HG03108 (cell line): Measurements from ENCODE around the gene USP8.
"Not testable (repeated sequence)": the region's sequence is repeated elsewhere in the genome, so short reads cannot be mapped to it uniquely, and the experiment has no call there.

Source experiments
- ATAC-seq: cut with Tn5 transposase; IDR thresholded peaks from one replicate; pipeline ENCODE4 v1.9.1; 2021; ENCODE audit warnings: moderate library complexity; ENCODE audit not compliant: unreplicated experiment

USP8 gene

GRCh38 chr15:50424066-50424890 is at the start of gene USP8:
Gene USP8, plus strand, starts transcription at chr15:50424405. Its CDS starts 14,669 bp downstream, at chr15:50439074.
- peak; percentile 92 for ATAC-seq

- ATAC-seq: peak; percentile 98
Measured at GRCh38 chr15:50377867-50378751, 46.1 kb upstream of the USP8 start.

- no peak for ATAC-seq
Measured at GRCh38 chr15:50378776-50379175, 45.4 kb upstream of the USP8 start.

GRCh38 chr15:50379413-50379812 is 44.8 kb upstream of the USP8 start:
- not testable (repeated sequence) for ATAC-seq

- no peak for ATAC-seq
Measured at GRCh38 chr15:50380089-50380488, 44.1 kb upstream of the USP8 start.

GRCh38 chr15:50381438-50381837 is 42.8 kb upstream of the USP8 start:
- no peak for ATAC-seq

- ATAC-seq: not testable (repeated sequence)
Measured at GRCh38 chr15:50382408-50382807, 41.8 kb upstream of the USP8 start.

GRCh38 chr15:50390554-50391264 is 33.5 kb upstream of the USP8 start:
- ATAC-seq: peak; percentile 83

GRCh38 chr15:50391561-50391960 is 32.6 kb upstream of the USP8 start:
- not testable (repeated sequence) for ATAC-seq

GRCh38 chr15:50411870-50412269 is 12.3 kb upstream of the USP8 start:
- ATAC-seq: no peak

GRCh38 chr15:50414624-50415023 is 9.6 kb upstream of the USP8 start:
- ATAC-seq: no peak

GRCh38 chr15:50415752-50416404 is 8.3 kb upstream of the USP8 start:
- ATAC-seq: no peak

- no peak for ATAC-seq
Measured at GRCh38 chr15:50416890-50417289, 7.3 kb upstream of the USP8 start.

GRCh38 chr15:50418041-50418583 is 6.1 kb upstream of the USP8 start:
- ATAC-seq: no peak

- ATAC-seq: no peak
Measured at GRCh38 chr15:50425219-50425618, 1.0 kb downstream of the USP8 start.

GRCh38 chr15:50425678-50426246 is 1.6 kb downstream of the USP8 start:
- ATAC-seq: not testable (repeated sequence)

GRCh38 chr15:50426428-50426827 is 2.2 kb downstream of the USP8 start:
- no peak for ATAC-seq

GRCh38 chr15:50431204-50431603 is 7.0 kb downstream of the USP8 start:
- no peak for ATAC-seq

- no peak for ATAC-seq
Measured at GRCh38 chr15:50432230-50432629, 8.0 kb downstream of the USP8 start.

- no peak for ATAC-seq
Measured at GRCh38 chr15:50435772-50436171, 11.6 kb downstream of the USP8 start.
